NCI-H2227 (cell line): ENCODE measurements around the gene FBXW5.

Experiments
- DNase-seq: peaks from one replicate; lab custom pipeline; 2025; ENCODE audit not compliant: unreplicated experiment; lab: John Stamatoyannopoulos, UW

Gene FBXW5

DNA sequence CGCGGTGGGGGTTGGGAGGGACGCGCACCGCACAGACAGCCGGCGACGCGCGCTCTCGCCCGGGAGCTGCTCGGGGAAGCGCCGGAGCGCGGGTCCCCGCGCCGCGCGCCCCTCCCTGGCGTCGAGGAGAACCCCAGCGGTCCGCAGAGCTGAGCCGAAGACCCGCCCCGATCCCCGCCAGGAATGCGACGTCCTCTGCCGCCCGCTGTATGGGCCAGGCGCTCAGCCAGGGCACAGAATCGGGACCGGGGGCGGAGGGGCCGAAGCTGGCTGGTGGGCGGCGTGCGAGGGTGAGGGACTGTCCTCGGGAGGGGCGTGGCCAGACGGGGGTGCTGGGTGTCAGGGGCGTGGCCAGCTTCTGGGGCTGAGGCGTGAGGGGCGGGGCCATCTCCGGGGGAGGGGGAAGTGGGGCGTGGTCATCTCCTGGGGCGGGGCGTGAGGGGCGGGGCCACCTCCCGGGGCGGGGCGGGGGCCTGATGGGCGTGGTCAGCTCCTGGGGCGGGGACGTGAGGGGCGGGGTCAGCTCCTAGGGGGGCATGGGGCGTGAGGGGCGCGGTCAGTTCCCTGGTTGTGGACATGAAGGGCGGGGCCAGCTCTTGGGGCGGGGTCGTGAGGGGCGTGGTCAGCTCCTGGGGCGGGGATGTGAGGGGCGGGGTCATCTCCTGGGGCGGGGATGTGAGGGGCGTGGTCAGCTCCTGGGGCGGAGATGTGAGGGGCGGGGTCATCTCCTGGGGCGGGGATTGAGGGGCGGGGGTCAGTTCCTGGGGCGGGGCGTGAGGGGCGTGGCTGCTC, 33.7 kb upstream of the FBXW5 start:
- DNase-seq: peak; percentile 80

DNA sequence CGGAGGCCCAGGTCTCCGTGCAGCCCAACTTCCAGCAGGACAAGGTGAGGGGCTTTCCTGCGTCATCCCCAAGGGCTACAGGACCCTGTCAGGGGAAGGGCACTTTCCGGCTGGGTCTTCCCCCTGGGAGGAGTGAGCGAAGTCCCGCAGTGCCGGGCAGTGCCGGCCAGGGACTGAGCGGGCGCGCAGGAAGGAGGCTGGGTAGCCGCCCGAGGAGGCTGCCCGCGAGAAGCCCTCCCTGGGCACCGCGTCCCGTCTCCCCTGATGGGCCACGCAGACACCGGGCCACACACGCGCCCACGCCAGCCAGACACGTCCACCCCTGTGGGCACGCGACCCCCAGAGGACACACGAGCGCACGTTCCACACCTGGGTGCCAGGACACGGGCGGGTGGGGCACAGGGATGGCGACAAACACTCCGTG, 33.1 kb upstream of the FBXW5 start:
- peak; percentile 25 for DNase-seq

GRCh38 chr9:136977223-136977622, 32.7 kb upstream of the FBXW5 start, which contains the start of gene PTGDS:
Gene PTGDS, plus strand, starts transcription at chr9:136977504. Its CDS starts 75 bp downstream, at chr9:136977579.
- DNase-seq: no peak

DNA sequence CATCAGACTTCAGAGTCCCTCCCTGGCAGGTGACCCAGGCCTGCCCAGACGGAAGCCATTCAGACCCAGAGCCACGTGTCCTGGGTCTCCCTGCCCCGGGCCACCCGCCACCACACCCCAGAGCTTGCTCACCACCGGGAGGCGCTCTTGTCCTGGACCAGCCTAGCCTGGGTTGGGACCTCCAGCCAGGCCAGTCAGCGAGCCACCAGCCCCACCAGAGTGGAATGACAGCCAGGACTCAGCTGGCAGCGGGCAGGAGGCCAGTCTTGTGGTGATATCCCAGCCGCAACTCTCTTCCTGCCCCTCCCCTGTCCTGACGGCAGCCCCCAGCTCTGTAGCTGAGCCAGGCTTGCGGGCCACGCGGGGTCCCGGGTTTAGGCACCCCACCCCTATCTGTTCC, 31.1 kb upstream of the FBXW5 start:
- DNase-seq: no peak

DNA sequence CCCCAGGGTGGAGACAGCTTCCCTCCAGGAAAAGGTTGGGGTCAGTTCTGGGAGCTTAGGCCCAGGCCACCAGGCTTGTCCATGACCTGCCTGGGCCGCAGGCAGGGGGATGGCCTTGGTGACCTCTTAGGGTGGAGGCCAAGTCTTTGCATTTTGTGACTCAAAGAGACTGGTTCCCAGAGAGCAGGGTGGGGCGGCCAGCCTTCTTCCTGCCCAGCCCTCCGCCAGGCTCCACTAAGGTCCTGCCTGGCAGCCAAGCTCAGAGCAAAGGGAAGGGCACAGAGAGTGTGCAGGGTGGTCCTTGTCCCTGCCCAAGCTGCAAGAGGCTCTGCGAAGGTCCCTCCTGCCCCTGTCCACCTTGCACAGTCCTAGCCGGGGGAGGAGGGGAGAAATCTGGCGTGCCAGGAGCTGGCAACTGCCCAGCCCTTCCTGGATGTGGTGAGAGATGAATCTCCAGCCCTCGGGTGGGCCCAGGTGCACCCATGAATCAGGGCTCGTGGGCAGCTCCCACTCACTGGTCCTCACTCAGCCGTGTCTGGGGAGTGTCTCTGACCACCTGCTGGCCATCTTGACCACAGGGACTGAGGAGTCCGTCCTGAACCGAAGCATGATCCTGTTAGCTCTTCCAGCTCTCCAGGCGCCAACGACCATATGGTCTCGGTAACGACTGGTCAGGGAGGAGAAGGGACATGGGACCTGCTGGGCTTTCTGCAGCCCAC, 30.4 kb upstream of the FBXW5 start:
- no peak for DNase-seq

DNA sequence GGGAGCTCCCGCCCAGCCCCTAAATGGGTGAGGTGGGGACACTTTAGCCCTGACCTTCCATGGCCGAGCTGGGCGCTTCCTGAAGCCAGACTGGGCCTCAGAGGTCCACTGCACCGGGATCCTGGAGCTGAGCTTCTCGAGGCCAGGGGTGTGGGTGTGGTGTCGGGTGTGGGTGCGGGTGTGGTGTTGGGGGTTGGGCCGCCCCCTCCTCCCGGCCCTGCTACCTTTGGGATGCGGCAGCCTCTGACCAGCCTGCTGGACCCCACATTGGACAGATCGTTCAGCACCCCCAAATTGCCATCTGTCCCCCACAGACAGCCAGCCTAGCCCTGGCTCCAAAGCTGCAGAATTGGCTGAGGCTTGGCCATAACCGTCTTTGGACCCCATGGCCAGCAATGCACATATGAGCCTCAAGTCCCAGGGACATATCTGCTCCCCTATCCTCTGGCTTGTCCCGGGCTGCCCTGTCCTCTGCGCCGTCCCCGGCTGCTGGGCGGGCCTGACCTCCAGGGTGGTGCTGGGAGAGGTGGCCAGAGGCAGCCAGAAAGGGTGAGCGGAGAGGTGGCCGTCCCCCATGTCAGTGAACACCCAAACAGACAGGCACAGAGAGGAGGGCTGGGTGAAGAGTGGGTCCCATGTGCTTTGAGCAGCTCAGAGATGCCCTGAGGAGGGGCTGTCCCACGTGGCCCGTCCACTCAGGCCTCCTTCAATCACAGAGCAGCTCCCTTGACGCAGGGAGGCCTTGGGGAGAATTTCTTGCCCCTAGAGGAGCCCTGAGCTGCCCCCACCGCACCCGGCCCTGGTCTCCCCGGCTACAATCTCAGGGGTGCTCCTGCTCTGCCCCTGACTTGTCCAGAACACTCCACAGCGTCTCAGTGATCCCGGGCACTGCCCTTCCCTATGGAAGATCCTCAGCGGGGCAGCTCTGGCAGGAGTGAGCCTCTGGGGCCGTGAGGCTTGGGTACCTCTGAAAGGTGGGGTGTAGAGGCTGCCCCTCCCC, 29.4 kb upstream of the FBXW5 start:
- DNase-seq: no peak

DNA sequence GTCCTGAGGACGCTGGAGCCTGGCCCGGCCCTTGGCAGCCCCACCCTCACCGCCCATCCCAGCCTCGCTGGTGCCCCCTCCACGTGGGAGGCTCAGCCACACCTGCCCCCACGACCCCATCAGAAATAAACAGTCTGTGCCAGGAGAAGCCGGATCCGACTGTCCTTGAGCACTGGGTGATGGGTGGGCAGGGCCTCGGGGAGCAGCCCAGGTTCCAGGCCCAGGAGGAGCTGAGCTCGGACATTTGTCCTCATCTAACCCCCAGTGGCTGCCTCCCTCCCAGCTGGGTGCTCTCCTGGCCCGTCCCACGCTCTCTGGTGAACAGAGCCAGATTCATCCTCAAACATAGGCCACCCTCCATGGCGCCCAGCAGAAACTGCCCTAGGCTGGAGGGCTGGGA, 28.2 kb upstream of the FBXW5 start:
- no peak for DNase-seq

DNA sequence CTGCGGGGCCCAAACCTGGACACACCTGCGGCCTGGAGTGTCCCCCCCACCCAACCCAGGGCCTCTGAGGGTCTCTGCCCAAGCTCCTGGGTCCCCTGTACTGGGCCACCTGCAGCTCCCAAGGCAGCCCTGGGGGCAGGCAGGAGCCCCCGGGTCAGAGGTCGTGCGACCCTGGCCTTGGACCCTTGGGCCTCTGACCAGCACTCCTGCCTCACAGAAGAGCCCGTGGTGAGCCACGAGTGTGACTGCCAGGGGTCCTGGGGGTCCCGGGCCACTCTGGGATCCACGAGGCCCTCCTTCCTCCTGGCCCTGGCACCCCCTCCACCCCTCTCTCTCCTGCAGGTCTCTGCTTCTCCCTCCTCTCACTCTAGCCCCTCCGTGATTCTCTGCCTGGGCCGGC, 27.8 kb upstream of the FBXW5 start:
- DNase-seq: no peak

GRCh38 chr9:136971746-136972145, 27.2 kb upstream of the FBXW5 start:
- no peak for DNase-seq

DNA sequence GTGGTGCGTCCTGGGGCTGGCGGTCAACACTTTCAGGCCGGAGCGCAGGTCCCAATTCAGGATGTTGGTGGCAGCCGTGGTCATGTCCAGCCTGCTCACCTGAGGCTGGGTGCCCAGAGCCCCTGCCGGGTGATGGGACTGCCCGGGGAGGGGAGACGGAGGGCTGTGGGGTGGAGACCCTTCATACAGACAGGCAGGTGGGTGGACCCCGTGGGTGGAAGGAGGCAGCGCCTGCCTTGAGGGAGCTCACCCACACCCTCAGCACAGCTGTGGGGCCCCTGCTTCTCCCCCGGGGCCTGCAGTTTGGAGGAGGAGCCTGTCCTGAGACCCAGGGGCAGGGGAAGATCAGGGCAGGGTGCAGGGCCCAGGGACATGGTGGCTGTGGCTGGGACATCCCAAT, 25.8 kb upstream of the FBXW5 start:
- DNase-seq: no peak

GRCh38 chr9:136969774-136970173, 25.2 kb upstream of the FBXW5 start:
- DNase-seq: no peak

DNA sequence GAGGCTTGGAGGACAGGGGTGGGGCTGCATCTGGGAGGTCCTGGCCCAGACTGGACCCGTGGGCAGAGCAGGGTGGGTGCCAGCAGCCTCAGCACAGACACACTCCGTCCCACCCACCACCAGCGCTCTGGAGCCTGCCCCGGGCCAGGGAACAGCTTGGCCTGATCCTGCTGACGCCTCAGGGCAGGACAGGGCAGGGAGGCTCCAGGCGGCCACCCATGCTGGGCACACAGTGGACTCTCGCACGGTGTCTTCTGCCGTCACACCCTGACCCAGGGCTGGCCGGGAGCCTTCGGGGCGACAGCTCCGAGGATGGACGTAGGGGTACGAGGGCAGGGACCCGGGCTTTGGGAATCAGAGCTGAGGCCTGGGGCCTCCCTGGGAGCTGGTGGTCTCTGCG, 24.6 kb upstream of the FBXW5 start:
- DNase-seq: no peak

- DNase-seq: no peak
Observed at GRCh38 chr9:136968333-136969127, 24.0 kb upstream of the FBXW5 start.

DNA sequence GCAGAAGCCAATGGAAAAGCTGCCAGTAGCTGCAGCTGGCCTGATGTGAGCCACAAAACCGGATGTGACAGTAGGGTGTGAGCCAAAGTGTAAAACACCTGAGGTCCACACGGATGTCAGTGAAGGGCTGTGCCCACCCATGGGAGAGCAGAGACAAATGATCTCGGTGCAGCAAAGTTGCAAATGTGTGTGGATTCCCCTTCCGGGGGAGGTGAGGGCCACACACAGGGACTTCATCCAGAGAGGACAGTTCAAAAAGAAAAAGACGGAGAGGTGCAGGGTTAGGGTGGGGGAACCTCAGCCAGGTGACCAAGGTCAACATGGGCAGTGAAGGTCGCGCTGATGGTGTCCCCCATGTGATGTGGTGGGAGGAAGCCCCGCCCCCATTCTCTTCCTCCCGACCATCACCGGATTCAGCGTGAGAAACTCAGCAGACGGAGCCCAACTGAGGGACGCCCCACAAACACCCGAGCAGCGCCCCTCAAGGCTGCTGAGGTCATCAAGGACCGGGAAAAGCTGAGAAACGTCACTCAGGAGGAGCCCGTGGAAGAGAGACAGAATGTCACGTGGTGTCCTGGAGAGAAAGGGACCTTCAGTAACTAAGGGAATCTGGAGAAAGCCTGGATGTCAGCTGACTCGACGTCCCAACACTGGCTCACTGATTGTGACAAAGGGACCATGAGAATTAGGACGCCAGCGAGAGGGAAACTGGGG, 21.4 kb upstream of the FBXW5 start:
- DNase-seq: no peak

DNA sequence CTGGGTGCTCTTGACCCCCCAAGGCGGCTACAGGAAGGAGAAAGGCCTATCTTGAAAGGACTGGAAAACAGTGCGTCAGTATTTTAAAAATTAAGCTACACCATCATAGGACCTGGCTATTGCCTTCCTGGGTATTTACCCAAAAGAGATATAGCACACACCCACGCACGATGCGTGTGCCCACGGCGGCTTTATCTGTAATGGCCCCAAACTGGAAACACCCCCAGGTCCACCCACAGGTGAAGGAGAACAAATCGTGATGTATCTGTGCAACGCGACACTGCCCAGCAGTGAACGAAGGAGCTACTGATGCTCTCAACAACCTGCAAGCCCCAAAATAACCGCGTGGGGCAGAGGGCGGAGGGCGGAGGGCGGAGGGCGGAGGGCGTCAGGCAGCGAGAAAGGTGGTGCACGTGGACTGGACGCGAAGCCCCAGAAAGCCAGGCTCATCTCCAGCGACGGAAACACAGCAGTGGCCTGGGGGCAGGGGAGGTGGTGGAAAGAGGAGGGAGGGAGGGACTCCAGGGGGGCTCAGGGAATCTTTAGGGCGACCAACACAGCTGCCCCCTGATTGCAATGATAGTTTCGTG, 20.4 kb upstream of the FBXW5 start:
- no peak for DNase-seq

GRCh38 chr9:136964171-136964689, 19.7 kb upstream of the FBXW5 start:
- DNase-seq: no peak

- DNase-seq: no peak
Observed at GRCh38 chr9:136963751-136964150, 19.2 kb upstream of the FBXW5 start.

- no peak for DNase-seq
Observed at GRCh38 chr9:136963341-136963740, 18.8 kb upstream of the FBXW5 start.

DNA sequence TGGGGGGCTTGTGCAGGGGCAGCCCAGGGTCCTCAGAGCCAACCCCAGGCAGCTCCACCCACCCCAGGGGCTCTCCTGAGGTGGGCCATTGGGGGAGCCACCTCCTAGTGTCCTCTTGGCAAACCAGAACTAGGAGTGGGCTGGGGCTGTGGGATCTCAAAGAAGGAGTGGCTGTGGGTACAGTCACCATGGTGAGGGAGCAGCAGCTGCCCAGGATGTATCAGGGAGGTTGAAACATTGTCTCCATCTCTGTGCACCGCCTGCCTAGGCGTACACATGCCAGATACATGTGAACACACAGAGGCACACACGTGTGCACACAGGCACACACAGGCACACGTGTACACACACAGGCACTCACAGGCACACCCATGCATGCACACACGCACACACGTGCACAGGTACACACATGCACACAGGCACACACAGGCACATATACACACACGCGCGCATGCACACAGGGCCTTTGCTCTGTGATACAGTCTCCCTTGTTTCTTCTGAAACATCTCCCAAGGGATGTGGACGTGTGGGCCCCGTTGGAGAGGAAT, 18.2 kb upstream of the FBXW5 start:
- no peak for DNase-seq
